ENCODE results near the gene DDIT4. TPM values are rescaled to one million over a fixed set of nuclear protein-coding genes. Genes with fewer than 3 reads are reported as not detected.

DDIT4 gene
- total and polyA plus RNA-seq, 9 of the 15 experiments (the other 6 are each of a cell fraction or from before 2014, with no cell fraction given) = 8.2 to 675 (median 159) TPM

- TF ChIP-seq, protein P1, sequence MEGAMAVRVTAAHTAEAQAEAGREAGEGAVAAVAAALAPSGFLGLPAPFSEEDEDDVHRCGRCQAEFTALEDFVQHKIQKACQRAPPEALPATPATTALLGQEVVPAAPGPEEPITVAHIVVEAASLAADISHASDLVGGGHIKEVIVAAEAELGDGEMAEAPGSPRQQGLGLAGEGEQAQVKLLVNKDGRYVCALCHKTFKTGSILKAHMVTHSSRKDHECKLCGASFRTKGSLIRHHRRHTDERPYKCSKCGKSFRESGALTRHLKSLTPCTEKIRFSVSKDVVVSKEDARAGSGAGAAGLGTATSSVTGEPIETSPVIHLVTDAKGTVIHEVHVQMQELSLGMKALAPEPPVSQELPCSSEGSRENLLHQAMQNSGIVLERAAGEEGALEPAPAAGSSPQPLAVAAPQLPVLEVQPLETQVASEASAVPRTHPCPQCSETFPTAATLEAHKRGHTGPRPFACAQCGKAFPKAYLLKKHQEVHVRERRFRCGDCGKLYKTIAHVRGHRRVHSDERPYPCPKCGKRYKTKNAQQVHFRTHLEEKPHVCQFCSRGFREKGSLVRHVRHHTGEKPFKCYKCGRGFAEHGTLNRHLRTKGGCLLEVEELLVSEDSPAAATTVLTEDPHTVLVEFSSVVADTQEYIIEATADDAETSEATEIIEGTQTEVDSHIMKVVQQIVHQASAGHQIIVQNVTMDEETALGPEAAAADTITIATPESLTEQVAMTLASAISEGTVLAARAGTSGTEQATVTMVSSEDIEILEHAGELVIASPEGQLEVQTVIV (CRISPR knock-in tag; IDR thresholded peaks at IDR 0.05; ENCODE audit: borderline replicate concordance) = no peak
- no peak for TF ChIP-seq ZNF436 (CRISPR knock-in tag; IDR thresholded peaks at IDR 0.05)
- TF ChIP-seq RBBP5 (IDR thresholded peaks at IDR 0.05; ENCODE audit: borderline replicate concordance, insufficient read depth, low read length, poor library complexity, severe bottlenecking) = no peak
- peak; percentile 69 for TF ChIP-seq ETS2 (tag; IDR thresholded peaks at IDR 0.05; ENCODE audit: borderline replicate concordance, poor library complexity, severe bottlenecking)
- TF ChIP-seq ZNF253 (CRISPR knock-in tag; conservative IDR thresholded peaks at IDR 0.05) = no peak
- TF ChIP-seq MCM3 (IDR thresholded peaks at IDR 0.05) = no peak
- no peak for TF ChIP-seq SETDB1 (IDR thresholded peaks at IDR 0.05; ENCODE audit: low read length)
- TF ChIP-seq, protein P2, sequence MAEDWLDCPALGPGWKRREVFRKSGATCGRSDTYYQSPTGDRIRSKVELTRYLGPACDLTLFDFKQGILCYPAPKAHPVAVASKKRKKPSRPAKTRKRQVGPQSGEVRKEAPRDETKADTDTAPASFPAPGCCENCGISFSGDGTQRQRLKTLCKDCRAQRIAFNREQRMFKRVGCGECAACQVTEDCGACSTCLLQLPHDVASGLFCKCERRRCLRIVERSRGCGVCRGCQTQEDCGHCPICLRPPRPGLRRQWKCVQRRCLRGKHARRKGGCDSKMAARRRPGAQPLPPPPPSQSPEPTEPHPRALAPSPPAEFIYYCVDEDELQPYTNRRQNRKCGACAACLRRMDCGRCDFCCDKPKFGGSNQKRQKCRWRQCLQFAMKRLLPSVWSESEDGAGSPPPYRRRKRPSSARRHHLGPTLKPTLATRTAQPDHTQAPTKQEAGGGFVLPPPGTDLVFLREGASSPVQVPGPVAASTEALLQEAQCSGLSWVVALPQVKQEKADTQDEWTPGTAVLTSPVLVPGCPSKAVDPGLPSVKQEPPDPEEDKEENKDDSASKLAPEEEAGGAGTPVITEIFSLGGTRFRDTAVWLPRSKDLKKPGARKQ (CRISPR knock-in tag; IDR thresholded peaks at IDR 0.05) = peak; percentile 91; the same call in 1 of the 2 replicates
- no peak for TF ChIP-seq ZNF395 (CRISPR knock-in tag; IDR thresholded peaks at IDR 0.05)
- TF ChIP-seq XRCC5 (IDR thresholded peaks at IDR 0.05; ENCODE audit: low read depth, low read length) = no peak
- TF ChIP-seq PHF8 (IDR thresholded peaks at IDR 0.05; ENCODE audit: borderline replicate concordance, low read length) = no peak
- TF ChIP-seq HNRNPL (IDR thresholded peaks at IDR 0.05; ENCODE audit: low read depth, low read length) = peak; percentile 70; the same call in 1 of the 2 replicates
Observed at GRCh38 chr10:72319416-72320254, 45.9 kb downstream of the DDIT4 start (continued).
